ENCODE results near the gene IFNLR1.

The IFNLR1 gene

DNA sequence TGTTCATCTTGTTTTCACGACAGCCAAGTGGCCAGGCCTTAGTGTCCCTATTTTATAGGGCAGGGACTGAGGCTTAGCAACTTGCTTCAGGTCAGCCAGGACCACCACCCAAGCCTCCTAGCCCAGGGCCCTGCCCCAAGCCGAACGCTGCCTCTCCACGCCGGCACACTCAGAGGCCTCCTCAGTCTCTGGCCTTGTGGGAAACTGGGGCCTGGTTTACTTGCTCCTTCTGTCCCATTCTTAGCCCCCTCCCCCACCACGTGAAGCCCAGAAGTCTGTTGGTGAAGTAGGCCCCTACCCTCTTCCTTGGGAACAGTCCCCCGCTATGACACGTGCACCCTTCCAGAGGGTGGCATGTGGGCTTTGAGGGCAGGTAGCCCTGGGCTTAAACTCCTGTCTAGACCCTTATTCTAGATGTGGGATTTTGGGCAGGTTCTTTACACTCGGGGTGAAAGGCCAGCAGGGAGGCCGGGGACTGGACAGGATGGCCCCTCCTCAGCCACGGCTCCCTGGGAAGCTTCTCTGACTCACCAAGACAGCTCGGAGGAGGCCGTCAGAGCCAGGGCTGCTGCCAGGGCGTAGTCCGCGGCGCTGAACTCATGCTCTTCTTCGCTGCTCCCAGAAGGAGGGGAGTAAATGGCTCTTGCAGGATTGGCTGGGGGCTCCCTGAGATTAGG lies 79.5 kb downstream of the IFNLR1 start:
- no peak for DNase-seq

DNA sequence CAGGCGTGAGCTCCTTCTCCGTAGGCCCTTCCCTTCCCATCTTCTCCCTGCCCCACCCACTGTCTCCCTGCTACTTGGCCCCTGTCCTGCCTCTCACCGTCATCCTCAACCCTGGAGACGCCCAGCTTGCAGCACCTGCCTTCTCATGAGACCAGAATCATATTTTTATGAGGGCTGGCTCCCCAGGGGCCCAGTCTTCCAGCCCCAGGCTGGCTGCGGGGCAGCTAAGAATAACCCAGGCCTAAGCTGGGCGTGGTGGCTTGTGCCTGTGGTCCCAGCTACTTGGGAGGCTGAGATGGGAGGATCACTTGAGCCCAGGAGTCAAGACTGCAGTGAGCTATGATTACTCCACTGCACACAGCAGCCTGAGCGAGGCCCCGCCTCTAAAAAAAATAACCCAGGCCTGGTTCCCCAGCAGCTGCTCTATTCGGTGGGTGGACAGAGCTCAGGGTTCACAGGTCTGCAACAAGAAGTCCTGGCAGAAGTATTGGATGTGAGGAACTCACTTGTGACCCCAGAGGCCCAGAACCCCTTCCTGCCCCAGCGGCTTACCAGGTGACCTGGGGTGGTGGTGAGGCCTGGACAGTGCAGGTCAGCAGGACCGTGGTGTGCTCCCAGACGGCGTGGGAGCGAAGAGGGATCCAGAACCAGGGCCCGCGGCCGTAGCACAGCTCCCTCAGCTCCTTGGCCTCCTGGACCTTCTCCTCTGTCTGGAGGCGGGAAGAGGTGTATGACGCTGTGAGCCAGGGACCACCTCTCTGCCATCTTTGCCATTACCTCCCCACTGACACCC lies 81.5 kb downstream of the IFNLR1 start:
- DNase-seq = no peak

DNA sequence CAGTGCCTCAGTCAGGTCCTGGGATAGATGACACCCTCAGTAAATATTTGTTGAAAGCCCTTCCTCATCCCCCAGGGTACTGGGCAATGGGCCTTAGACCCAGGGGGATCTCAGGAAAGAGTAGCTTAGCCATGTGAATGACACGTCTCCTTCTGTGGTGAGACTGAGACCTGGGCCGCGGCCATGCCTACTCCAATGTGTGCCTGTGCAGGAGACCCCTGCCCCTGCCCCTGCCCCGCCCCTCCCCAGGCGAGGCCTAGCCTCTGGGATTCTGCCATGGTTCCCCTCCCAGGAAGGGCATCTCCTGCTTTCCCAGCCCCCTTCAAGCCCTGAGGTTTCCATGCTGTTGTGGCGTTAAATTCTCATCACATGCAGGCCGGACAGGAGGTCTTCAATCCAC lies 82.2 kb downstream of the IFNLR1 start:
- DNase-seq = no peak
